ENCODE data around the gene LPGAT1. TPM values are rescaled to one million over a fixed set of nuclear protein-coding genes. Genes with fewer than 3 reads are reported as not detected.
A peak's percentile ranks its signal among the peaks of the same experiment; 100 is the strongest.

Gene LPGAT1
- total RNA-seq, 2 donors from 2014 or later = 23.1 to 28.3 TPM

GRCh38 chr1:211742889-211743529 lies 87.6 kb downstream of the LPGAT1 start:
- Mint-ChIP-seq H3K4me3 (no peak overlapping the region), H3K27ac (no peak overlapping the region), H3K4me1 (ENCODE audit: low read depth) (peaks cover 23% of the 10 kb centered on the region), H3K36me3 (ENCODE audit: insufficient read depth in 2 of 2) (no peaks in the 10 kb centered on the region), H3K27me3 (ENCODE audit: low read depth) (no peaks in the 10 kb centered on the region), H3K9me3 (no peaks in the 10 kb centered on the region)
- no peak for ATAC-seq (replicated peaks in 1 of 2)
- no peak for DNase-seq

GRCh38 chr1:211742272-211742671 lies 88.3 kb downstream of the LPGAT1 start:
- no peaks in the 10 kb centered on the region for H3K27me3 Mint-ChIP-seq (ENCODE audit: low read depth)
- no peaks in the 10 kb centered on the region for H3K36me3 Mint-ChIP-seq (ENCODE audit: insufficient read depth in 2 of 2)
- no peak overlapping the region for H3K27ac Mint-ChIP-seq
- ATAC-seq (replicated peaks in 1 of 2) (no peak), DNase-seq (no peak)
- H3K4me3 Mint-ChIP-seq = no peak overlapping the region
- no peaks in the 10 kb centered on the region for H3K9me3 Mint-ChIP-seq
- H3K4me1 Mint-ChIP-seq (ENCODE audit: low read depth) = peaks cover 31% of the 10 kb centered on the region

- no peak for ATAC-seq (replicated peaks in 1 of 2)
- Mint-ChIP-seq H3K27me3 (ENCODE audit: low read depth) (no peaks in the 10 kb centered on the region), H3K4me3 (no peak overlapping the region), H3K4me1 (ENCODE audit: low read depth) (peaks cover 31% of the 10 kb centered on the region), H3K36me3 (ENCODE audit: insufficient read depth in 2 of 2) (no peaks in the 10 kb centered on the region), H3K9me3 (no peaks in the 10 kb centered on the region), H3K27ac (no peak overlapping the region)
- no peak for DNase-seq
Measured at GRCh38 chr1:211741788-211742187, 88.8 kb downstream of the LPGAT1 start.

GRCh38 chr1:211741116-211741515 lies 89.4 kb downstream of the LPGAT1 start:
- no peak overlapping the region for H3K27ac Mint-ChIP-seq
- H3K36me3 Mint-ChIP-seq (ENCODE audit: insufficient read depth in 2 of 2) = no peaks in the 10 kb centered on the region
- ATAC-seq (replicated peaks in 1 of 2) = no peak
- H3K4me1 Mint-ChIP-seq (ENCODE audit: low read depth) = peaks cover 31% of the 10 kb centered on the region
- no peak for DNase-seq
- no peaks in the 10 kb centered on the region for H3K9me3 Mint-ChIP-seq
- H3K4me3 Mint-ChIP-seq = no peak overlapping the region
- no peaks in the 10 kb centered on the region for H3K27me3 Mint-ChIP-seq (ENCODE audit: low read depth)

GRCh38 chr1:211739671-211740411 lies 90.7 kb downstream of the LPGAT1 start:
- H3K4me3 Mint-ChIP-seq = peak overlapping the region; percentile 42 to 54
- ATAC-seq (replicated peaks in 1 of 2) (no peak), DNase-seq (no peak)
- H3K27ac Mint-ChIP-seq = peak overlapping the region; percentile 29
- H3K36me3 Mint-ChIP-seq (ENCODE audit: insufficient read depth in 2 of 2) = no peaks in the 10 kb centered on the region
- peaks cover 31% of the 10 kb centered on the region for H3K4me1 Mint-ChIP-seq (ENCODE audit: low read depth)
- H3K9me3 Mint-ChIP-seq = no peaks in the 10 kb centered on the region
- no peaks in the 10 kb centered on the region for H3K27me3 Mint-ChIP-seq (ENCODE audit: low read depth)

GRCh38 chr1:211738691-211739301 lies 91.8 kb downstream of the LPGAT1 start:
- no peak overlapping the region for H3K27ac Mint-ChIP-seq
- no peaks in the 10 kb centered on the region for H3K9me3 Mint-ChIP-seq
- ATAC-seq (replicated peaks in 1 of 2) (peak; percentile 66 to 75), DNase-seq (peak; percentile 8 to 10)
- no peaks in the 10 kb centered on the region for H3K36me3 Mint-ChIP-seq (ENCODE audit: insufficient read depth in 2 of 2)
- H3K4me1 Mint-ChIP-seq (ENCODE audit: low read depth) = peaks cover 31% of the 10 kb centered on the region
- no peaks in the 10 kb centered on the region for H3K27me3 Mint-ChIP-seq (ENCODE audit: low read depth)
- peak overlapping the region; percentile 41 to 54 for H3K4me3 Mint-ChIP-seq

GRCh38 chr1:211738096-211738690 lies 92.4 kb downstream of the LPGAT1 start:
- Mint-ChIP-seq H3K4me3 (peak overlapping the region; percentile 41 to 54), H3K36me3 (ENCODE audit: insufficient read depth in 2 of 2) (no peaks in the 10 kb centered on the region), H3K9me3 (no peaks in the 10 kb centered on the region), H3K4me1 (ENCODE audit: low read depth) (peaks cover 31% of the 10 kb centered on the region), H3K27ac (peak overlapping the region; percentile 72), H3K27me3 (ENCODE audit: low read depth) (no peaks in the 10 kb centered on the region)
- DNase-seq (peak in 1 of 2 donors; percentile 3), ATAC-seq (replicated peaks in 1 of 2) (peak in 1 of 2 donors; percentile 27)

- no peak for DNase-seq
- H3K36me3 Mint-ChIP-seq (ENCODE audit: insufficient read depth in 2 of 2) = no peaks in the 10 kb centered on the region
- H3K27ac Mint-ChIP-seq = no peak overlapping the region
Measured at GRCh38 chr1:211737115-211738035, 93.2 kb downstream of the LPGAT1 start.

GRCh38 chr1:211736351-211736915 lies 94.1 kb downstream of the LPGAT1 start:
- Mint-ChIP-seq H3K4me3 (no peak overlapping the region), H3K27ac (no peak overlapping the region), H3K27me3 (ENCODE audit: low read depth) (no peaks in the 10 kb centered on the region), H3K9me3 (no peaks in the 10 kb centered on the region), H3K4me1 (ENCODE audit: low read depth) (peaks cover 31% of the 10 kb centered on the region), H3K36me3 (ENCODE audit: insufficient read depth in 2 of 2) (no peaks in the 10 kb centered on the region)
- DNase-seq = no peak
- no peak for ATAC-seq (replicated peaks in 1 of 2)

More at GRCh38 chr1:211737115-211738035, 93.2 kb downstream of the LPGAT1 start:
- peaks cover 31% of the 10 kb centered on the region for H3K4me1 Mint-ChIP-seq (ENCODE audit: low read depth)
- ATAC-seq (replicated peaks in 1 of 2) = no peak
- H3K27me3 Mint-ChIP-seq (ENCODE audit: low read depth) = no peaks in the 10 kb centered on the region
- no peak overlapping the region for H3K4me3 Mint-ChIP-seq
- no peaks in the 10 kb centered on the region for H3K9me3 Mint-ChIP-seq

- Mint-ChIP-seq H3K27me3 (ENCODE audit: low read depth) (no peaks in the 10 kb centered on the region), H3K4me3 (no peak overlapping the region), H3K27ac (no peak overlapping the region), H3K4me1 (ENCODE audit: low read depth) (peaks cover 31% of the 10 kb centered on the region), H3K9me3 (no peaks in the 10 kb centered on the region), H3K36me3 (ENCODE audit: insufficient read depth in 2 of 2) (no peaks in the 10 kb centered on the region)
- ATAC-seq (replicated peaks in 1 of 2) (no peak), DNase-seq (no peak)
Measured at GRCh38 chr1:211735208-211736170, 95.1 kb downstream of the LPGAT1 start.

- no peak overlapping the region for H3K4me3 Mint-ChIP-seq
- no peaks in the 10 kb centered on the region for H3K36me3 Mint-ChIP-seq (ENCODE audit: insufficient read depth in 2 of 2)
- H3K4me1 Mint-ChIP-seq (ENCODE audit: low read depth) = peaks cover 26% of the 10 kb centered on the region
- DNase-seq = no peak
- no peaks in the 10 kb centered on the region for H3K9me3 Mint-ChIP-seq
- H3K27me3 Mint-ChIP-seq (ENCODE audit: low read depth) = no peaks in the 10 kb centered on the region
- ATAC-seq (replicated peaks in 1 of 2) = no peak
- no peak overlapping the region for H3K27ac Mint-ChIP-seq
Measured at GRCh38 chr1:211734791-211735190, 95.8 kb downstream of the LPGAT1 start.

All from activated T-cell treated with anti-CD3 and anti-CD28 coated beads, Interleukin-2, amount 50 U/mL, for 72 hours (primary cell).